ENCODE results near the gene PPARA. TPM values are rescaled to one million over a fixed set of nuclear protein-coding genes. Genes with fewer than 3 reads are reported as not detected.

The PPARA gene
- polyA plus RNA-seq, 1 of the 3 experiments (the other 2 are of a cell fraction), result 4.5 TPM

DNA sequence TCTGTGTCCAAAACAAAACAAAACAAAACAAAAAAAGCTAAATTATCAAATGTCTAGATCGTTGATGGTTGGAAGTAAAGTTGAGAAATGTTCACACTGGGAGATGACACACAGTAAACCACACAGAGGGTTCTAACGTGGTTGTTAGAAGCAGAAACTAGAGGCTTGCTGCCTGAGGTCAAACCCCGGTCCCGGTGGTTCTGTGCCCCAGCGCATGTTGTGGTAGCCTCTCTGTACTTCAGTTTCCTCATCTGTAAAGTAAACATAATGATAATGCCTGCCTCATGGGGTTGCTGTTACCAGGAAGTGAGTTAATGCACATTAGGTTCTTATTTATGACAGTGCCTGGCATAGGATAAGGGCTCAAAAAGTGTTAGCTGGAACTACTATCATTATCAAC is 33.4 kb downstream of the PPARA start:
- no peak for DNase-seq
- H3K4me1 ChIP-seq (ENCODE audit: control insufficient read depth in 1 of 2, insufficient read depth in 2 of 2, low read depth in 1 of 2, low read length in 1 of 2), result no peaks in the 10 kb centered on the region
- H3K4me2 ChIP-seq, result no peak overlapping the region
- no peaks in the 10 kb centered on the region for H3K9me2 ChIP-seq
- no peak overlapping the region for H3K9ac ChIP-seq
- H3K79me2 ChIP-seq (ENCODE audit: insufficient read depth), result no peaks in the 10 kb centered on the region
- WGBS (ENCODE audit: low lambda C conversion rate), result 95% methylated on average over 5 of the region's 5 CpGs
- TF ChIP-seq TEAD4 (IDR thresholded peaks at IDR 0.05; ENCODE audit: borderline replicate concordance, insufficient read depth), result no peak
- no peak for TF ChIP-seq GATA2 (CRISPR knock-in tag; IDR thresholded peaks at IDR 0.05)
- TF ChIP-seq RCOR1 (IDR thresholded peaks at IDR 0.05; ENCODE audit: low read length), result no peak
- no peak for TF ChIP-seq ELF1 (IDR thresholded peaks at IDR 0.05)
- no peak for TF ChIP-seq FOSL2 (IDR thresholded peaks at IDR 0.05; ENCODE audit: borderline replicate concordance, low read depth)
- TF ChIP-seq RXRA (IDR thresholded peaks at IDR 0.05; ENCODE audit: borderline replicate concordance, low read depth), result no peak
- TF ChIP-seq TAF1 (IDR thresholded peaks at IDR 0.05; ENCODE audit: borderline replicate concordance, low read depth, low read length), result no peak
- no peak for TF ChIP-seq TCF12 (IDR thresholded peaks at IDR 0.05)
- TF ChIP-seq, protein P1, sequence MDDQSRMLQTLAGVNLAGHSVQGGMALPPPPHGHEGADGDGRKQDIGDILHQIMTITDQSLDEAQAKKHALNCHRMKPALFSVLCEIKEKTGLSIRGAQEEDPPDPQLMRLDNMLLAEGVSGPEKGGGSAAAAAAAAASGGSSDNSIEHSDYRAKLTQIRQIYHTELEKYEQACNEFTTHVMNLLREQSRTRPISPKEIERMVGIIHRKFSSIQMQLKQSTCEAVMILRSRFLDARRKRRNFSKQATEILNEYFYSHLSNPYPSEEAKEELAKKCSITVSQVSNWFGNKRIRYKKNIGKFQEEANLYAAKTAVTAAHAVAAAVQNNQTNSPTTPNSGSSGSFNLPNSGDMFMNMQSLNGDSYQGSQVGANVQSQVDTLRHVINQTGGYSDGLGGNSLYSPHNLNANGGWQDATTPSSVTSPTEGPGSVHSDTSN (IDR thresholded peaks at IDR 0.05), result no peak
- no peak for TF ChIP-seq GABPA (IDR thresholded peaks at IDR 0.05; ENCODE audit: low read depth)
- no peak for TF ChIP-seq YY1 (IDR thresholded peaks at IDR 0.05; ENCODE audit: low read depth)
- TF ChIP-seq ZBTB33 (IDR thresholded peaks at IDR 0.05; ENCODE audit: borderline replicate concordance, low read depth), result no peak
- no peak for TF ChIP-seq POLR2AphosphoS5 (IDR thresholded peaks at IDR 0.05; ENCODE audit: low read depth, low read length)
- H3K9me3 ChIP-seq, result peaks cover 20% of the 10 kb centered on the region
- peaks cover 3% of the 10 kb centered on the region for H3F3A ChIP-seq (replicated peaks; ENCODE audit: insufficient read depth)
- CTCF ChIA-PET, result no interaction called here
- POLR2A ChIA-PET, result no interaction called here
- H2AFZ ChIP-seq (ENCODE audit: low read depth), result no peak overlapping the region
- no peaks in the 10 kb centered on the region for H4K20me1 ChIP-seq (ENCODE audit: insufficient read depth)
- H3K27ac ChIP-seq (ENCODE audit: low read depth in 2 of 2, low read length in 1 of 2), result no peak overlapping the region
- H3K27me3 ChIP-seq (ENCODE audit: insufficient read depth), result no peaks in the 10 kb centered on the region
- no peak overlapping the region for H3K4me3 ChIP-seq (ENCODE audit: low read depth in 2 of 2, low read length in 1 of 2)
- peaks cover 0 to 41% of the 10 kb centered on the region in 2 experiments for H3K36me3 ChIP-seq (replicated peaks in 1 of 2; ENCODE audit: control insufficient read depth in 1 of 2, insufficient read depth in 2 of 2, low read length in 1 of 2)

GRCh38 chr22:46185283-46185682 is 35.0 kb downstream of the PPARA start:
- TF ChIP-seq NFIC (IDR thresholded peaks at IDR 0.05; ENCODE audit: borderline replicate concordance) (no peak), EP300 (IDR thresholded peaks at IDR 0.05; ENCODE audit: borderline replicate concordance in 1 of 2, low read depth in 1 of 2, low read length in 1 of 2) (no peak), EZH2phosphoT487 (IDR thresholded peaks at IDR 0.05; ENCODE audit: borderline replicate concordance, low read depth) (no peak), SIN3A (IDR thresholded peaks at IDR 0.05; ENCODE audit: borderline replicate concordance, low read depth, low read length) (no peak)
- TF ChIP-seq, protein P2, sequence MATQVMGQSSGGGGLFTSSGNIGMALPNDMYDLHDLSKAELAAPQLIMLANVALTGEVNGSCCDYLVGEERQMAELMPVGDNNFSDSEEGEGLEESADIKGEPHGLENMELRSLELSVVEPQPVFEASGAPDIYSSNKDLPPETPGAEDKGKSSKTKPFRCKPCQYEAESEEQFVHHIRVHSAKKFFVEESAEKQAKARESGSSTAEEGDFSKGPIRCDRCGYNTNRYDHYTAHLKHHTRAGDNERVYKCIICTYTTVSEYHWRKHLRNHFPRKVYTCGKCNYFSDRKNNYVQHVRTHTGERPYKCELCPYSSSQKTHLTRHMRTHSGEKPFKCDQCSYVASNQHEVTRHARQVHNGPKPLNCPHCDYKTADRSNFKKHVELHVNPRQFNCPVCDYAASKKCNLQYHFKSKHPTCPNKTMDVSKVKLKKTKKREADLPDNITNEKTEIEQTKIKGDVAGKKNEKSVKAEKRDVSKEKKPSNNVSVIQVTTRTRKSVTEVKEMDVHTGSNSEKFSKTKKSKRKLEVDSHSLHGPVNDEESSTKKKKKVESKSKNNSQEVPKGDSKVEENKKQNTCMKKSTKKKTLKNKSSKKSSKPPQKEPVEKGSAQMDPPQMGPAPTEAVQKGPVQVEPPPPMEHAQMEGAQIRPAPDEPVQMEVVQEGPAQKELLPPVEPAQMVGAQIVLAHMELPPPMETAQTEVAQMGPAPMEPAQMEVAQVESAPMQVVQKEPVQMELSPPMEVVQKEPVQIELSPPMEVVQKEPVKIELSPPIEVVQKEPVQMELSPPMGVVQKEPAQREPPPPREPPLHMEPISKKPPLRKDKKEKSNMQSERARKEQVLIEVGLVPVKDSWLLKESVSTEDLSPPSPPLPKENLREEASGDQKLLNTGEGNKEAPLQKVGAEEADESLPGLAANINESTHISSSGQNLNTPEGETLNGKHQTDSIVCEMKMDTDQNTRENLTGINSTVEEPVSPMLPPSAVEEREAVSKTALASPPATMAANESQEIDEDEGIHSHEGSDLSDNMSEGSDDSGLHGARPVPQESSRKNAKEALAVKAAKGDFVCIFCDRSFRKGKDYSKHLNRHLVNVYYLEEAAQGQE (IDR thresholded peaks at IDR 0.05; ENCODE audit: low read depth, low read length), result no peak
- POLR2A ChIA-PET, result no interaction called here

More at GRCh38 chr22:46185283-46185682, 35.0 kb downstream of the PPARA start:
- Histone ChIP-seq H3K4me1 (ENCODE audit: control insufficient read depth in 1 of 2, insufficient read depth in 2 of 2, low read depth in 1 of 2, low read length in 1 of 2) (no peaks in the 10 kb centered on the region), H3K9me2 (no peaks in the 10 kb centered on the region), H3K9ac (no peak overlapping the region), H3K79me2 (ENCODE audit: insufficient read depth) (no peaks in the 10 kb centered on the region), H3K36me3 (replicated peaks in 1 of 2; ENCODE audit: control insufficient read depth in 1 of 2, insufficient read depth in 2 of 2, low read length in 1 of 2) (peaks cover 0 to 25% of the 10 kb centered on the region in 2 experiments), H3K27me3 (ENCODE audit: insufficient read depth) (no peaks in the 10 kb centered on the region), H3K27ac (ENCODE audit: low read depth in 2 of 2, low read length in 1 of 2) (no peak overlapping the region), H4K20me1 (ENCODE audit: insufficient read depth) (no peaks in the 10 kb centered on the region), H3K4me2 (no peak overlapping the region), H3F3A (replicated peaks; ENCODE audit: insufficient read depth) (no peaks in the 10 kb centered on the region), H2AFZ (ENCODE audit: low read depth) (no peak overlapping the region), H3K4me3 (ENCODE audit: low read depth in 2 of 2, low read length in 1 of 2) (no peak overlapping the region), H3K9me3 (peaks cover 8% of the 10 kb centered on the region)
- no peak for DNase-seq
- 97% methylated on average over 2 of the region's 2 CpGs for WGBS (ENCODE audit: low lambda C conversion rate)
- CTCF ChIA-PET, result no interaction called here
